ENCODE data around the gene LDLRAD4.
"Not testable (repeated sequence)": the region's sequence is repeated elsewhere in the genome, so short reads cannot be mapped to it uniquely, and the experiment has no call there.

The LDLRAD4 gene

GRCh38 chr18:13321923-13322322, 103.4 kb downstream of the LDLRAD4 start:
- no peak for DNase-seq
- no peaks in the 10 kb centered on the region for H3K27me3 Mint-ChIP-seq
- CTCF ChIA-PET: interaction anchor here (0.6 kb wide), 1 partner anchor 9 kb away, joined by 5 read pairs; no protein-coding TSS in a partner anchor
- H3K4me3 Mint-ChIP-seq: no peak overlapping the region
- no peak overlapping the region for H3K27ac Mint-ChIP-seq
- H3K9me3 Mint-ChIP-seq: no peaks in the 10 kb centered on the region
- peaks cover 6% of the 10 kb centered on the region for H3K4me1 Mint-ChIP-seq
- H3K36me3 Mint-ChIP-seq: no peaks in the 10 kb centered on the region

- no peak for DNase-seq
- H3K4me3 Mint-ChIP-seq: no peak overlapping the region
- peaks cover 6% of the 10 kb centered on the region for H3K4me1 Mint-ChIP-seq
- H3K36me3 Mint-ChIP-seq: peaks cover 4% of the 10 kb centered on the region
- no peak overlapping the region for H3K27ac Mint-ChIP-seq
- H3K27me3 Mint-ChIP-seq: no peaks in the 10 kb centered on the region
- CTCF ChIA-PET: no interaction called here
- no peaks in the 10 kb centered on the region for H3K9me3 Mint-ChIP-seq
These were observed 104.6 kb downstream of the LDLRAD4 start for GRCh38 chr18:13323186-13323585.

- Mint-ChIP-seq H3K27ac (no peak overlapping the region), H3K4me3 (no peak overlapping the region), H3K4me1 (peaks cover 6% of the 10 kb centered on the region), H3K36me3 (peaks cover 5% of the 10 kb centered on the region), H3K27me3 (no peaks in the 10 kb centered on the region), H3K9me3 (no peaks in the 10 kb centered on the region)
- no peak for DNase-seq
- CTCF ChIA-PET: interaction anchor here (0.6 to 1.1 kb wide), 2 partner anchors 23 to 110 kb away, joined by 3 read pairs; no protein-coding TSS in a partner anchor
These were observed 106.3 kb downstream of the LDLRAD4 start for GRCh38 chr18:13324880-13325279.

GRCh38 chr18:13328213-13328612, 109.7 kb downstream of the LDLRAD4 start:
- Mint-ChIP-seq H3K36me3 (peaks cover 5% of the 10 kb centered on the region), H3K4me1 (peaks cover 1% of the 10 kb centered on the region), H3K9me3 (no peaks in the 10 kb centered on the region), H3K4me3 (no peak overlapping the region), H3K27me3 (peaks cover 3% of the 10 kb centered on the region), H3K27ac (no peak overlapping the region)
- no peak for DNase-seq
- CTCF ChIA-PET: no interaction called here

- Mint-ChIP-seq H3K4me1 (peaks cover 3% of the 10 kb centered on the region), H3K36me3 (peaks cover 5% of the 10 kb centered on the region)
- CTCF ChIA-PET: interaction anchor here (0.6 kb wide), 1 partner anchor 9 kb away, joined by 5 read pairs; no protein-coding TSS in a partner anchor
These were observed 112.4 kb downstream of the LDLRAD4 start for GRCh38 chr18:13330996-13331395.

GRCh38 chr18:13331846-13332245, 113.3 kb downstream of the LDLRAD4 start:
- no peak for DNase-seq
- H3K4me1 Mint-ChIP-seq: peaks cover 6% of the 10 kb centered on the region
- H3K9me3 Mint-ChIP-seq: peaks cover 5% of the 10 kb centered on the region
- peaks cover 8% of the 10 kb centered on the region for H3K36me3 Mint-ChIP-seq
- H3K27ac Mint-ChIP-seq: no peak overlapping the region
- CTCF ChIA-PET: no interaction called here
- H3K27me3 Mint-ChIP-seq: peaks cover 3% of the 10 kb centered on the region
- H3K4me3 Mint-ChIP-seq: no peak overlapping the region

More at GRCh38 chr18:13330996-13331395, 112.4 kb downstream of the LDLRAD4 start:
- no peak for DNase-seq
- Mint-ChIP-seq H3K27ac (no peak overlapping the region), H3K9me3 (peaks cover 5% of the 10 kb centered on the region), H3K27me3 (peaks cover 3% of the 10 kb centered on the region), H3K4me3 (no peak overlapping the region)

GRCh38 chr18:13332874-13333273, 114.3 kb downstream of the LDLRAD4 start:
- no peak overlapping the region for H3K4me3 Mint-ChIP-seq
- peaks cover 6% of the 10 kb centered on the region for H3K4me1 Mint-ChIP-seq
- H3K27ac Mint-ChIP-seq: no peak overlapping the region
- peaks cover 5% of the 10 kb centered on the region for H3K9me3 Mint-ChIP-seq
- H3K36me3 Mint-ChIP-seq: peaks cover 8% of the 10 kb centered on the region
- peaks cover 6% of the 10 kb centered on the region for H3K27me3 Mint-ChIP-seq
- CTCF ChIA-PET: no interaction called here
- DNase-seq: no peak

- CTCF ChIA-PET: no interaction called here
- H3K9me3 Mint-ChIP-seq: peaks cover 5% of the 10 kb centered on the region
- H3K27me3 Mint-ChIP-seq: peaks cover 6% of the 10 kb centered on the region
- no peak overlapping the region for H3K4me3 Mint-ChIP-seq
- peaks cover 9% of the 10 kb centered on the region for H3K36me3 Mint-ChIP-seq
- DNase-seq: no peak
- no peak overlapping the region for H3K27ac Mint-ChIP-seq
- H3K4me1 Mint-ChIP-seq: peaks cover 6% of the 10 kb centered on the region
These were observed 117.3 kb downstream of the LDLRAD4 start for GRCh38 chr18:13335903-13336302.

GRCh38 chr18:13336841-13337240, 118.3 kb downstream of the LDLRAD4 start:
- CTCF ChIA-PET: interaction anchor here (0.6 kb wide), 1 partner anchor 18 kb away, joined by 3 read pairs; no protein-coding TSS in a partner anchor
- Mint-ChIP-seq H3K27ac (no peak overlapping the region), H3K36me3 (peaks cover 9% of the 10 kb centered on the region)

GRCh38 chr18:13337369-13337768, 118.8 kb downstream of the LDLRAD4 start:
- H3K27ac Mint-ChIP-seq: no peak overlapping the region
- peaks cover 9% of the 10 kb centered on the region for H3K36me3 Mint-ChIP-seq
- DNase-seq: no peak
- peaks cover 3% of the 10 kb centered on the region for H3K27me3 Mint-ChIP-seq
- H3K9me3 Mint-ChIP-seq: peaks cover 8% of the 10 kb centered on the region
- H3K4me1 Mint-ChIP-seq: peaks cover 6% of the 10 kb centered on the region
- no peak overlapping the region for H3K4me3 Mint-ChIP-seq
- CTCF ChIA-PET: interaction anchor here (0.6 kb wide), 1 partner anchor 19 kb away, joined by 3 read pairs; no protein-coding TSS in a partner anchor

More at GRCh38 chr18:13336841-13337240, 118.3 kb downstream of the LDLRAD4 start:
- Mint-ChIP-seq H3K9me3 (peaks cover 8% of the 10 kb centered on the region), H3K4me1 (peaks cover 6% of the 10 kb centered on the region), H3K4me3 (no peak overlapping the region), H3K27me3 (peaks cover 3% of the 10 kb centered on the region)
- no peak for DNase-seq

GRCh38 chr18:13338318-13338717, 119.8 kb downstream of the LDLRAD4 start:
- CTCF ChIA-PET: no interaction called here
- peaks cover 6% of the 10 kb centered on the region for H3K4me1 Mint-ChIP-seq
- no peak for DNase-seq
- H3K27me3 Mint-ChIP-seq: peaks cover 3% of the 10 kb centered on the region
- peaks cover 10% of the 10 kb centered on the region for H3K9me3 Mint-ChIP-seq
- peaks cover 9% of the 10 kb centered on the region for H3K36me3 Mint-ChIP-seq
- no peak overlapping the region for H3K4me3 Mint-ChIP-seq
- no peak overlapping the region for H3K27ac Mint-ChIP-seq

- H3K9me3 Mint-ChIP-seq: peaks cover 19% of the 10 kb centered on the region
- H3K4me3 Mint-ChIP-seq: no peak overlapping the region
- peaks cover 3% of the 10 kb centered on the region for H3K27me3 Mint-ChIP-seq
- H3K36me3 Mint-ChIP-seq: peaks cover 9% of the 10 kb centered on the region
- DNase-seq: no peak
- CTCF ChIA-PET: no interaction called here
- H3K27ac Mint-ChIP-seq: no peak overlapping the region
- H3K4me1 Mint-ChIP-seq: peaks cover 6% of the 10 kb centered on the region
These were observed 121.1 kb downstream of the LDLRAD4 start for GRCh38 chr18:13339653-13340052.

- H3K4me3 Mint-ChIP-seq, CTCF ChIA-PET, H3K27me3 Mint-ChIP-seq, H3K4me1 Mint-ChIP-seq, H3K27ac Mint-ChIP-seq, DNase-seq: not testable (repeated sequence)
- peaks cover 46% of the 10 kb centered on the region for H3K9me3 Mint-ChIP-seq
- peaks cover 15% of the 10 kb centered on the region for H3K36me3 Mint-ChIP-seq
These were observed 127.9 kb downstream of the LDLRAD4 start for GRCh38 chr18:13346449-13346848.

GRCh38 chr18:13353084-13353823, 134.7 kb downstream of the LDLRAD4 start:
- Mint-ChIP-seq H3K4me1 (peaks cover 18% of the 10 kb centered on the region), H3K27ac (peak overlapping the region; percentile 42), H3K4me3 (no peak overlapping the region), H3K36me3 (peaks cover 22% of the 10 kb centered on the region), H3K27me3 (no peaks in the 10 kb centered on the region), H3K9me3 (peaks cover 29% of the 10 kb centered on the region)
- CTCF ChIA-PET: no interaction called here
- no peak for DNase-seq

GRCh38 chr18:13354402-13354801, 135.8 kb downstream of the LDLRAD4 start:
- peaks cover 18% of the 10 kb centered on the region for H3K4me1 Mint-ChIP-seq
- H3K4me3 Mint-ChIP-seq: no peak overlapping the region
- H3K36me3 Mint-ChIP-seq: peaks cover 21% of the 10 kb centered on the region
- peaks cover 22% of the 10 kb centered on the region for H3K9me3 Mint-ChIP-seq
- H3K27me3 Mint-ChIP-seq: no peaks in the 10 kb centered on the region
- CTCF ChIA-PET: interaction anchor here (1.2 kb wide), 1 partner anchor 37 kb away, joined by 3 read pairs; no protein-coding TSS in a partner anchor
- no peak for DNase-seq
- no peak overlapping the region for H3K27ac Mint-ChIP-seq

Data from activated naive CD4-positive, alpha-beta T cell treated with anti-CD3 and anti-CD28 coated beads, Interleukin-2, amount 10 ng/mL, durations not matched to agents 7 days and 5 days (primary cell).